ENCODE results near the gene PPM1M. TPM values are rescaled to one million over a fixed set of nuclear protein-coding genes. Genes with fewer than 3 reads are reported as not detected.

The PPM1M gene
- polyA plus RNA-seq, 1 donor from 2014 or later: 1.1 TPM

DNA sequence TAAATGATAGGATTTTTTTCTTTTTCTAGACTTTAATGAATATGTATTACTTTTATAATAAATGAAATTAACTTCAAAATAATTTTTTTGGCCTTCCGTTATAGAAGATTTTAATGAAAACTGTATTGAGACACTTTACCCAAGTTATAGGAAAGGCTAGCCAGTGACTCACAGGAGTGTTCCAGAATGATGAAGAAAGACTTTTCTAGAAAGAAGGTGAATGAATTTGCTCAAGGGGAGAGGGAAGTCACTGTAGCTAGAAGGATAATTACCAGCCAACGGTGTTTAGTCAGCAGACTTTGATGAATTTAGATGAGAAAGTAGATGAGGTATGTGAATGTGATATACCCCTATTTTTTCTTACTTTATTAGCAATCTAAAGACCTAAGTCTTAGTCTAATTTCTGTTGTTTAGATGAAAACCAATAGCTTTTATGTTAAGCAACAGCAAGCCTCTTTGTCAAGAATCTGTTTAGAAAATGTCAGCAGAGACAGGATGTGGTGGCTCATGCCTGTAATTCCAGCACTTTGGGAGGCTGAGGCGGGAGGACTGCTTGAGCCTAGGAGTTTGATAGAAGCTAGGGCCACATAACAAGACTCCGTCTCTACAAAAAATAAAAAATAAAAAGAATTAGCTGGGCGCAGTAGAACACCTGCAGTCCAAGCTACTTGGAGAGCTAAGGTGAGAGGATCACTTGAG is 44.4 kb upstream of the PPM1M start:
- H3K9me3 ChIP-seq (ENCODE audit: low read length): no peaks in the 10 kb centered on the region
- no peak overlapping the region for H3K4me2 ChIP-seq (ENCODE audit: low read length)
- no peak overlapping the region for H3K4me3 ChIP-seq (ENCODE audit: low read length)
- H3F3A ChIP-seq (ENCODE audit: insufficient read depth, low read length, poor library complexity, severe bottlenecking): no peaks in the 10 kb centered on the region
- no peaks in the 10 kb centered on the region for H3K27me3 ChIP-seq (ENCODE audit: insufficient read depth, low read depth, low read length)
- H2AFZ ChIP-seq (ENCODE audit: low read depth, low read length): no peak overlapping the region
- H3K36me3 ChIP-seq (ENCODE audit: insufficient read depth, low read length): no peaks in the 10 kb centered on the region
- TF ChIP-seq RAD21 (conservative IDR thresholded peaks at IDR 0.05): no peak
- TF ChIP-seq, protein P1, sequence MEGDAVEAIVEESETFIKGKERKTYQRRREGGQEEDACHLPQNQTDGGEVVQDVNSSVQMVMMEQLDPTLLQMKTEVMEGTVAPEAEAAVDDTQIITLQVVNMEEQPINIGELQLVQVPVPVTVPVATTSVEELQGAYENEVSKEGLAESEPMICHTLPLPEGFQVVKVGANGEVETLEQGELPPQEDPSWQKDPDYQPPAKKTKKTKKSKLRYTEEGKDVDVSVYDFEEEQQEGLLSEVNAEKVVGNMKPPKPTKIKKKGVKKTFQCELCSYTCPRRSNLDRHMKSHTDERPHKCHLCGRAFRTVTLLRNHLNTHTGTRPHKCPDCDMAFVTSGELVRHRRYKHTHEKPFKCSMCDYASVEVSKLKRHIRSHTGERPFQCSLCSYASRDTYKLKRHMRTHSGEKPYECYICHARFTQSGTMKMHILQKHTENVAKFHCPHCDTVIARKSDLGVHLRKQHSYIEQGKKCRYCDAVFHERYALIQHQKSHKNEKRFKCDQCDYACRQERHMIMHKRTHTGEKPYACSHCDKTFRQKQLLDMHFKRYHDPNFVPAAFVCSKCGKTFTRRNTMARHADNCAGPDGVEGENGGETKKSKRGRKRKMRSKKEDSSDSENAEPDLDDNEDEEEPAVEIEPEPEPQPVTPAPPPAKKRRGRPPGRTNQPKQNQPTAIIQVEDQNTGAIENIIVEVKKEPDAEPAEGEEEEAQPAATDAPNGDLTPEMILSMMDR (IDR thresholded peaks at IDR 0.05; ENCODE audit: poor library complexity, severe bottlenecking): no peak
- no peak for TF ChIP-seq POLR2AphosphoS5 (IDR thresholded peaks at IDR 0.05)
- TF ChIP-seq SMC3 (conservative IDR thresholded peaks at IDR 0.05; ENCODE audit: poor library complexity): no peak
- TF ChIP-seq MXI1 (conservative IDR thresholded peaks at IDR 0.05; ENCODE audit: poor library complexity, severe bottlenecking): no peak
- TF ChIP-seq, protein P2, sequence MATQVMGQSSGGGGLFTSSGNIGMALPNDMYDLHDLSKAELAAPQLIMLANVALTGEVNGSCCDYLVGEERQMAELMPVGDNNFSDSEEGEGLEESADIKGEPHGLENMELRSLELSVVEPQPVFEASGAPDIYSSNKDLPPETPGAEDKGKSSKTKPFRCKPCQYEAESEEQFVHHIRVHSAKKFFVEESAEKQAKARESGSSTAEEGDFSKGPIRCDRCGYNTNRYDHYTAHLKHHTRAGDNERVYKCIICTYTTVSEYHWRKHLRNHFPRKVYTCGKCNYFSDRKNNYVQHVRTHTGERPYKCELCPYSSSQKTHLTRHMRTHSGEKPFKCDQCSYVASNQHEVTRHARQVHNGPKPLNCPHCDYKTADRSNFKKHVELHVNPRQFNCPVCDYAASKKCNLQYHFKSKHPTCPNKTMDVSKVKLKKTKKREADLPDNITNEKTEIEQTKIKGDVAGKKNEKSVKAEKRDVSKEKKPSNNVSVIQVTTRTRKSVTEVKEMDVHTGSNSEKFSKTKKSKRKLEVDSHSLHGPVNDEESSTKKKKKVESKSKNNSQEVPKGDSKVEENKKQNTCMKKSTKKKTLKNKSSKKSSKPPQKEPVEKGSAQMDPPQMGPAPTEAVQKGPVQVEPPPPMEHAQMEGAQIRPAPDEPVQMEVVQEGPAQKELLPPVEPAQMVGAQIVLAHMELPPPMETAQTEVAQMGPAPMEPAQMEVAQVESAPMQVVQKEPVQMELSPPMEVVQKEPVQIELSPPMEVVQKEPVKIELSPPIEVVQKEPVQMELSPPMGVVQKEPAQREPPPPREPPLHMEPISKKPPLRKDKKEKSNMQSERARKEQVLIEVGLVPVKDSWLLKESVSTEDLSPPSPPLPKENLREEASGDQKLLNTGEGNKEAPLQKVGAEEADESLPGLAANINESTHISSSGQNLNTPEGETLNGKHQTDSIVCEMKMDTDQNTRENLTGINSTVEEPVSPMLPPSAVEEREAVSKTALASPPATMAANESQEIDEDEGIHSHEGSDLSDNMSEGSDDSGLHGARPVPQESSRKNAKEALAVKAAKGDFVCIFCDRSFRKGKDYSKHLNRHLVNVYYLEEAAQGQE (IDR thresholded peaks at IDR 0.05; ENCODE audit: borderline replicate concordance): no peak
- no peak for TF ChIP-seq EP300 (conservative IDR thresholded peaks at IDR 0.05; ENCODE audit: poor library complexity, severe bottlenecking)
- no peak for TF ChIP-seq EZH2 (IDR thresholded peaks at IDR 0.05; ENCODE audit: borderline replicate concordance, insufficient read depth, low read length, poor library complexity, severe bottlenecking)
- no peak for TF ChIP-seq TAF1 (IDR thresholded peaks at IDR 0.05; ENCODE audit: low read depth)
- H3K27ac ChIP-seq (ENCODE audit: low read length): no peak overlapping the region
- no peaks in the 10 kb centered on the region for H4K20me1 ChIP-seq (ENCODE audit: insufficient read depth)
- peaks cover 15% of the 10 kb centered on the region for H3K79me2 ChIP-seq (replicated peaks; ENCODE audit: insufficient read depth, low read length)
- no peaks in the 10 kb centered on the region for H3K9me2 ChIP-seq (ENCODE audit: insufficient read depth, low read length)
- H3K9ac ChIP-seq (ENCODE audit: low read length): no peak overlapping the region

DNA sequence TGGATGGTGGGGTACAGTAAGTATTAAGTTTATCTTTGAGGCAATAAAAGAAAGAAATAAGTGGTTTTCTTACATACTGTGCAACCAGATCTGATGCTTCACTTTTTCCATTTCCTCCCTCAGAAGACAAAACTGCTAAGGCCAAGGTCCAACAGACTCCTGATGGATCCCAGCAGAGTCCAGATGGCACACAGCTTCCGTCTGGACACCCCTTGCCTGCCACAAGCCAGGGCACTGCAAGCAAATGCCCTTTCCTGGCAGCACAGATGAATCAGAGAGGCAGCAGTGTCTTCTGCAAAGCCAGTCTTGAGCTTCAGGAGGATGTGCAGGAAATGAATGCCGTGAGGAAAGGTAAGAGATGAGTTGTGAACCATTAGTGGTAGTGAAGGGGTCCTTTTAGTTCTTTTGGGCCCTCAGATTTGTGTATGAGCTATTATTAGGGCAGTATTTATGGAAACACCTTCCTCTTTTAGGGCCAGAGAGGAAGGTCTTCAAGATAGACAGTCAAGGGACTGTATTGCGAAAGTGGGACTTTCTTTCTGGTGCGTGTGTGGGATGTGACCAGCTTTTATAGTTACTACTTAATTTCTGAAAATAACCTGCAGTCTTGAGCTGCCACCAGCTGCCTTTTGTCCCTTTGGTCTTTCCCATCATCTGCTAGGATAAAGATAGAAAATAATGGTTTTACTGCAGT is 43.0 kb upstream of the PPM1M start:
- Histone ChIP-seq H3K79me2 (replicated peaks; ENCODE audit: insufficient read depth, low read length) (peaks cover 15% of the 10 kb centered on the region), H3K4me3 (ENCODE audit: low read length) (no peak overlapping the region), H3K9me3 (ENCODE audit: low read length) (no peaks in the 10 kb centered on the region), H2AFZ (ENCODE audit: low read depth, low read length) (no peak overlapping the region), H3K4me2 (ENCODE audit: low read length) (no peak overlapping the region), H4K20me1 (ENCODE audit: insufficient read depth) (no peaks in the 10 kb centered on the region), H3K36me3 (ENCODE audit: insufficient read depth, low read length) (no peaks in the 10 kb centered on the region), H3K27me3 (ENCODE audit: insufficient read depth, low read depth, low read length) (no peaks in the 10 kb centered on the region), H3K27ac (ENCODE audit: low read length) (no peak overlapping the region), H3K9me2 (ENCODE audit: insufficient read depth, low read length) (no peaks in the 10 kb centered on the region), H3F3A (ENCODE audit: insufficient read depth, low read length, poor library complexity, severe bottlenecking) (no peaks in the 10 kb centered on the region), H3K9ac (ENCODE audit: low read length) (no peak overlapping the region)
- TF ChIP-seq POLR2AphosphoS5 (IDR thresholded peaks at IDR 0.05) (no peak), EP300 (conservative IDR thresholded peaks at IDR 0.05; ENCODE audit: poor library complexity, severe bottlenecking) (no peak), EZH2 (IDR thresholded peaks at IDR 0.05; ENCODE audit: borderline replicate concordance, insufficient read depth, low read length, poor library complexity, severe bottlenecking) (no peak), RAD21 (conservative IDR thresholded peaks at IDR 0.05) (no peak), MXI1 (conservative IDR thresholded peaks at IDR 0.05; ENCODE audit: poor library complexity, severe bottlenecking) (no peak), SMC3 (conservative IDR thresholded peaks at IDR 0.05; ENCODE audit: poor library complexity) (no peak), TAF1 (IDR thresholded peaks at IDR 0.05; ENCODE audit: low read depth) (no peak)
- TF ChIP-seq, protein P1 (IDR thresholded peaks at IDR 0.05; ENCODE audit: poor library complexity, severe bottlenecking): no peak
- TF ChIP-seq, protein P2 (IDR thresholded peaks at IDR 0.05; ENCODE audit: borderline replicate concordance): no peak
